Measurements from ENCODE around the gene TXNL4A.

DNA sequence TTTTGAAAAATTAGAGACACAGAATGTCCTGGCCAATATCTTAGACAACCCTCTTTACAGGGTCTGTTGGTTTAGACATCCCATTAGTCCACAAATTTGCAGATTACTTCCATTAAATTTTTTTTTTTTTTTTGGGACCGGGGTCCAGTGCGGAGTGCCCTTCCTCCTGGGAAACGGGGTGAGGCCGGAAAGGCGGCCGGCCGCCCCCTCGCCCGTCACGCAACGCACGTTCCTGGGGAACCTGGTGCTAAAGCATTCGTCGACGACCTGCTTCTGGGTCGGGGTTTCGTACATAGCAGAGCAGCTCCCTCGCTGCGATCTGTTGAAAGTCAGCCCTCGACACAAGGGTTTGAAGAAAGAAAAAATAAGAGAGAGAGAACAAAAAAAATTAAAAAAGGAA is 24.4 kb upstream of the TXNL4A start:
- TF ChIP-seq, protein P1, sequence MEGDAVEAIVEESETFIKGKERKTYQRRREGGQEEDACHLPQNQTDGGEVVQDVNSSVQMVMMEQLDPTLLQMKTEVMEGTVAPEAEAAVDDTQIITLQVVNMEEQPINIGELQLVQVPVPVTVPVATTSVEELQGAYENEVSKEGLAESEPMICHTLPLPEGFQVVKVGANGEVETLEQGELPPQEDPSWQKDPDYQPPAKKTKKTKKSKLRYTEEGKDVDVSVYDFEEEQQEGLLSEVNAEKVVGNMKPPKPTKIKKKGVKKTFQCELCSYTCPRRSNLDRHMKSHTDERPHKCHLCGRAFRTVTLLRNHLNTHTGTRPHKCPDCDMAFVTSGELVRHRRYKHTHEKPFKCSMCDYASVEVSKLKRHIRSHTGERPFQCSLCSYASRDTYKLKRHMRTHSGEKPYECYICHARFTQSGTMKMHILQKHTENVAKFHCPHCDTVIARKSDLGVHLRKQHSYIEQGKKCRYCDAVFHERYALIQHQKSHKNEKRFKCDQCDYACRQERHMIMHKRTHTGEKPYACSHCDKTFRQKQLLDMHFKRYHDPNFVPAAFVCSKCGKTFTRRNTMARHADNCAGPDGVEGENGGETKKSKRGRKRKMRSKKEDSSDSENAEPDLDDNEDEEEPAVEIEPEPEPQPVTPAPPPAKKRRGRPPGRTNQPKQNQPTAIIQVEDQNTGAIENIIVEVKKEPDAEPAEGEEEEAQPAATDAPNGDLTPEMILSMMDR (IDR thresholded peaks at IDR 0.05; ENCODE audit: insufficient read depth, low read length, poor library complexity, severe bottlenecking): no peak
- no peak for TF ChIP-seq EZH2phosphoT487 (conservative IDR thresholded peaks at IDR 0.05; ENCODE audit: low read length)

All from SU-DHL-6 (cell line).